ENCODE results near the gene EDDM3A.
"Not testable (repeated sequence)": the region's sequence is repeated elsewhere in the genome, so short reads cannot be mapped to it uniquely, and the experiment has no call there.

DNA sequence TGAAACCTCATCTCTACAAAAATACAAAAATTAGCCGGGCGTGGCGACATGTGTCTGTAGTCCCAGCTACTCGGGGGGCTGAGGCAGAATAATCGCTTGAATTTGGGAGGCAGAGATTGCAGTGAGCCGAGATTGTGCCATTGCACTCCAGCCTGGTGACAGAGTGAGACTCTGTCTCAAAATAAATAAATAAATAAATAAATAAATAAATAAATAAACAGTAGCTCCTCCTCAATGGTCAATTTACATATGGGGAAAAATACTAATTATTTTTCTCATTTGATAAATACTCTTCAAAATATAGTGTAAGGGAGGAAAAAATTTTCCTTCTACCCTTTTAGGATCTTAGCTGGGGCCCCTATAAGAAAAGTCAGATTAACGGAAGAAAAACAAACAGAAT, 7.4 kb upstream of the EDDM3A start:
- not testable (repeated sequence) for TF ChIP-seq EP300, POLR2A (IDR thresholded peaks at IDR 0.05)
- TF ChIP-seq, protein P1, sequence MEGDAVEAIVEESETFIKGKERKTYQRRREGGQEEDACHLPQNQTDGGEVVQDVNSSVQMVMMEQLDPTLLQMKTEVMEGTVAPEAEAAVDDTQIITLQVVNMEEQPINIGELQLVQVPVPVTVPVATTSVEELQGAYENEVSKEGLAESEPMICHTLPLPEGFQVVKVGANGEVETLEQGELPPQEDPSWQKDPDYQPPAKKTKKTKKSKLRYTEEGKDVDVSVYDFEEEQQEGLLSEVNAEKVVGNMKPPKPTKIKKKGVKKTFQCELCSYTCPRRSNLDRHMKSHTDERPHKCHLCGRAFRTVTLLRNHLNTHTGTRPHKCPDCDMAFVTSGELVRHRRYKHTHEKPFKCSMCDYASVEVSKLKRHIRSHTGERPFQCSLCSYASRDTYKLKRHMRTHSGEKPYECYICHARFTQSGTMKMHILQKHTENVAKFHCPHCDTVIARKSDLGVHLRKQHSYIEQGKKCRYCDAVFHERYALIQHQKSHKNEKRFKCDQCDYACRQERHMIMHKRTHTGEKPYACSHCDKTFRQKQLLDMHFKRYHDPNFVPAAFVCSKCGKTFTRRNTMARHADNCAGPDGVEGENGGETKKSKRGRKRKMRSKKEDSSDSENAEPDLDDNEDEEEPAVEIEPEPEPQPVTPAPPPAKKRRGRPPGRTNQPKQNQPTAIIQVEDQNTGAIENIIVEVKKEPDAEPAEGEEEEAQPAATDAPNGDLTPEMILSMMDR (IDR thresholded peaks at IDR 0.05), result not testable (repeated sequence)

Measured in stomach (tissue), 4 donors.